LoVo (cell line): ENCODE measurements around the gene FAM53A.
"Not testable (repeated sequence)": the region's sequence is repeated elsewhere in the genome, so short reads cannot be mapped to it uniquely, and the experiment has no call there.

Experiments
- DNase-seq: peaks from one replicate; pipeline ENCODE4 v3.0.0-alpha.2; 2016; ENCODE audit warnings: low spot score

Gene FAM53A

GRCh38 chr4:1685235-1686150 lies 1.4 kb upstream of the FAM53A start:
- DNase-seq: no peak

- DNase-seq: no peak
Measured at GRCh38 chr4:1684506-1685234, 557 bp upstream of the FAM53A start.

- DNase-seq: no peak
Measured at GRCh38 chr4:1683261-1683735, 815 bp downstream of the FAM53A start.

- DNase-seq: no peak
Measured at GRCh38 chr4:1682860-1683259, 1.3 kb downstream of the FAM53A start.

- no peak for DNase-seq
Measured at GRCh38 chr4:1678244-1678643, 5.9 kb downstream of the FAM53A start.

GRCh38 chr4:1676605-1677525 lies 7.2 kb downstream of the FAM53A start:
- no peak for DNase-seq

GRCh38 chr4:1675802-1676137 lies 8.3 kb downstream of the FAM53A start:
- DNase-seq: no peak

GRCh38 chr4:1675136-1675801 lies 8.8 kb downstream of the FAM53A start:
- no peak for DNase-seq

- no peak for DNase-seq
Measured at GRCh38 chr4:1674682-1675081, 9.4 kb downstream of the FAM53A start.

- no peak for DNase-seq
Measured at GRCh38 chr4:1673671-1674070, 10.4 kb downstream of the FAM53A start.

- not testable (repeated sequence) for DNase-seq
Measured at GRCh38 chr4:1671011-1671410, 13.1 kb downstream of the FAM53A start.

GRCh38 chr4:1670279-1670678 lies 13.8 kb downstream of the FAM53A start:
- no peak for DNase-seq

- no peak for DNase-seq
Measured at GRCh38 chr4:1669850-1670249, 14.3 kb downstream of the FAM53A start.

- DNase-seq: no peak
Measured at GRCh38 chr4:1669270-1669669, 14.8 kb downstream of the FAM53A start.

GRCh38 chr4:1668488-1668840 lies 15.6 kb downstream of the FAM53A start:
- no peak for DNase-seq

GRCh38 chr4:1667273-1667672 lies 16.8 kb downstream of the FAM53A start:
- DNase-seq: no peak

- DNase-seq: no peak
Measured at GRCh38 chr4:1666391-1666790, 17.7 kb downstream of the FAM53A start.

- no peak for DNase-seq
Measured at GRCh38 chr4:1664141-1664540, 20.0 kb downstream of the FAM53A start.

GRCh38 chr4:1663549-1663948 lies 20.6 kb downstream of the FAM53A start:
- no peak for DNase-seq

GRCh38 chr4:1661695-1662094 lies 22.4 kb downstream of the FAM53A start:
- no peak for DNase-seq

GRCh38 chr4:1660948-1661677 lies 23.0 kb downstream of the FAM53A start:
- DNase-seq: no peak
